ENCODE measurements around the gene GPR18. TPM values are rescaled to one million over a fixed set of nuclear protein-coding genes. Genes with fewer than 3 reads are reported as not detected.

GPR18 gene
- total RNA-seq, 1 donor from 2014 or later: 0.59 TPM

- no peak overlapping the region for H3K9ac ChIP-seq (ENCODE audit: low read length)
- Mint-ChIP-seq H3K36me3 (ENCODE audit: low read depth, unreplicated experiment) (peaks cover 14% of the 10 kb centered on the region), H3K27ac (ENCODE audit: unreplicated experiment) (peak overlapping the region; percentile 44), H3K9me3 (ENCODE audit: unreplicated experiment) (no peaks in the 10 kb centered on the region), H3K4me3 (ENCODE audit: unreplicated experiment) (no peak overlapping the region), H3K27me3 (ENCODE audit: low read depth, unreplicated experiment) (no peaks in the 10 kb centered on the region), H3K4me1 (ENCODE audit: low read depth, unreplicated experiment) (peaks cover 35% of the 10 kb centered on the region)
- no peaks in the 10 kb centered on the region for H4K20me1 ChIP-seq (ENCODE audit: insufficient read depth, low read length)
- H3K79me2 ChIP-seq (ENCODE audit: insufficient read depth, low read length): no peaks in the 10 kb centered on the region
- H3K36me3 ChIP-seq (ENCODE audit: insufficient read depth, low read length): no peaks in the 10 kb centered on the region
- no peak overlapping the region for H3K4me3 ChIP-seq (ENCODE audit: insufficient read depth, low read depth, low read length)
- no peaks in the 10 kb centered on the region for H3K27me3 ChIP-seq (ENCODE audit: insufficient read depth, low read length)
- no peaks in the 10 kb centered on the region for H3K9me3 ChIP-seq (ENCODE audit: insufficient read depth, low read depth, low read length)
- FAIRE-seq (no peak), DNase-seq (ENCODE audit: low read depth) (no peak)
- H3K4me2 ChIP-seq (ENCODE audit: low read length): no peak overlapping the region
- TF ChIP-seq EZH2 (IDR thresholded peaks at IDR 0.05; ENCODE audit: insufficient read depth, low read length) (no peak), CTCF (IDR thresholded peaks at IDR 0.05; ENCODE audit: insufficient read depth, low read depth, low read length) (no peak)
- H3K4me1 ChIP-seq (ENCODE audit: insufficient read depth, low read length): no peaks in the 10 kb centered on the region
- H2AFZ ChIP-seq (ENCODE audit: low read depth, low read length): no peak overlapping the region
- H3K27ac ChIP-seq (ENCODE audit: low read depth, low read length): no peak overlapping the region
Observed at GRCh38 chr13:99255271-99255670, 2.9 kb downstream of the GPR18 start.

GRCh38 chr13:99254830-99255229, 3.3 kb downstream of the GPR18 start:
- Mint-ChIP-seq H3K27ac (ENCODE audit: unreplicated experiment) (no peak overlapping the region), H3K27me3 (ENCODE audit: low read depth, unreplicated experiment) (no peaks in the 10 kb centered on the region), H3K9me3 (ENCODE audit: unreplicated experiment) (no peaks in the 10 kb centered on the region), H3K4me3 (ENCODE audit: unreplicated experiment) (no peak overlapping the region), H3K4me1 (ENCODE audit: low read depth, unreplicated experiment) (peaks cover 31% of the 10 kb centered on the region), H3K36me3 (ENCODE audit: low read depth, unreplicated experiment) (peaks cover 14% of the 10 kb centered on the region)
- no peak overlapping the region for H3K4me2 ChIP-seq (ENCODE audit: low read length)
- no peak overlapping the region for H2AFZ ChIP-seq (ENCODE audit: low read depth, low read length)
- no peaks in the 10 kb centered on the region for H4K20me1 ChIP-seq (ENCODE audit: insufficient read depth, low read length)
- H3K27me3 ChIP-seq (ENCODE audit: insufficient read depth, low read length): no peaks in the 10 kb centered on the region
- no peak overlapping the region for H3K4me3 ChIP-seq (ENCODE audit: insufficient read depth, low read depth, low read length)
- no peaks in the 10 kb centered on the region for H3K79me2 ChIP-seq (ENCODE audit: insufficient read depth, low read length)
- H3K9me3 ChIP-seq (ENCODE audit: insufficient read depth, low read depth, low read length): no peaks in the 10 kb centered on the region
- H3K36me3 ChIP-seq (ENCODE audit: insufficient read depth, low read length): no peaks in the 10 kb centered on the region
- no peaks in the 10 kb centered on the region for H3K4me1 ChIP-seq (ENCODE audit: insufficient read depth, low read length)
- no peak for FAIRE-seq
- no peak for DNase-seq (ENCODE audit: low read depth)
- H3K27ac ChIP-seq (ENCODE audit: low read depth, low read length): no peak overlapping the region
- H3K9ac ChIP-seq (ENCODE audit: low read length): no peak overlapping the region
- no peak for TF ChIP-seq CTCF (IDR thresholded peaks at IDR 0.05; ENCODE audit: insufficient read depth, low read depth, low read length)
- no peak for TF ChIP-seq EZH2 (IDR thresholded peaks at IDR 0.05; ENCODE audit: insufficient read depth, low read length)

- Histone ChIP-seq H3K27me3 (ENCODE audit: insufficient read depth, low read length) (no peaks in the 10 kb centered on the region), H3K36me3 (ENCODE audit: insufficient read depth, low read length) (no peaks in the 10 kb centered on the region), H3K4me3 (ENCODE audit: insufficient read depth, low read depth, low read length) (no peak overlapping the region), H2AFZ (ENCODE audit: low read depth, low read length) (no peak overlapping the region), H3K4me2 (ENCODE audit: low read length) (no peak overlapping the region), H3K9me3 (ENCODE audit: insufficient read depth, low read depth, low read length) (no peaks in the 10 kb centered on the region), H3K27ac (ENCODE audit: low read depth, low read length) (no peak overlapping the region), H3K79me2 (ENCODE audit: insufficient read depth, low read length) (no peaks in the 10 kb centered on the region), H3K9ac (ENCODE audit: low read length) (no peak overlapping the region), H3K4me1 (ENCODE audit: insufficient read depth, low read length) (no peaks in the 10 kb centered on the region), H4K20me1 (ENCODE audit: insufficient read depth, low read length) (peaks cover 8% of the 10 kb centered on the region)
- no peak for FAIRE-seq
- no peak for DNase-seq (ENCODE audit: low read depth)
- Mint-ChIP-seq H3K4me3 (ENCODE audit: unreplicated experiment) (no peak overlapping the region), H3K36me3 (ENCODE audit: low read depth, unreplicated experiment) (peaks cover 19% of the 10 kb centered on the region), H3K9me3 (ENCODE audit: unreplicated experiment) (no peaks in the 10 kb centered on the region), H3K4me1 (ENCODE audit: low read depth, unreplicated experiment) (peaks cover 20% of the 10 kb centered on the region), H3K27me3 (ENCODE audit: low read depth, unreplicated experiment) (no peaks in the 10 kb centered on the region), H3K27ac (ENCODE audit: unreplicated experiment) (peak overlapping the region; percentile 34)
- TF ChIP-seq EZH2 (IDR thresholded peaks at IDR 0.05; ENCODE audit: insufficient read depth, low read length): no peak
- TF ChIP-seq CTCF (IDR thresholded peaks at IDR 0.05; ENCODE audit: insufficient read depth, low read depth, low read length): no peak
Observed at GRCh38 chr13:99251921-99252320, 6.3 kb downstream of the GPR18 start.

Measured in astrocyte (in vitro differentiated cells and primary cell).